DOHH2 (cell line): Measurements from ENCODE around the gene WWP2.

Source experiments
- EZH2phosphoT487 ChIP-seq: fragments of 200-600 bp; sonication (generic); IDR thresholded peaks from 2 replicates; pipeline ENCODE4 v1.6.1; 2017; ENCODE audit warnings: borderline replicate concordance, mild to moderate bottlenecking, antibody characterized with exemption, low read length, moderate library complexity, mixed read lengths
- TF ChIP-seq, protein P1 (sequence below): fragments of 200-600 bp; sonication (generic); IDR thresholded peaks from one replicate; pipeline ENCODE4 v1.5.1; 2014; ENCODE audit warnings: antibody characterized with exemption, mild to moderate bottlenecking, low read depth, low read length; ENCODE audit not compliant: poor library complexity, severe bottlenecking

DNA sequence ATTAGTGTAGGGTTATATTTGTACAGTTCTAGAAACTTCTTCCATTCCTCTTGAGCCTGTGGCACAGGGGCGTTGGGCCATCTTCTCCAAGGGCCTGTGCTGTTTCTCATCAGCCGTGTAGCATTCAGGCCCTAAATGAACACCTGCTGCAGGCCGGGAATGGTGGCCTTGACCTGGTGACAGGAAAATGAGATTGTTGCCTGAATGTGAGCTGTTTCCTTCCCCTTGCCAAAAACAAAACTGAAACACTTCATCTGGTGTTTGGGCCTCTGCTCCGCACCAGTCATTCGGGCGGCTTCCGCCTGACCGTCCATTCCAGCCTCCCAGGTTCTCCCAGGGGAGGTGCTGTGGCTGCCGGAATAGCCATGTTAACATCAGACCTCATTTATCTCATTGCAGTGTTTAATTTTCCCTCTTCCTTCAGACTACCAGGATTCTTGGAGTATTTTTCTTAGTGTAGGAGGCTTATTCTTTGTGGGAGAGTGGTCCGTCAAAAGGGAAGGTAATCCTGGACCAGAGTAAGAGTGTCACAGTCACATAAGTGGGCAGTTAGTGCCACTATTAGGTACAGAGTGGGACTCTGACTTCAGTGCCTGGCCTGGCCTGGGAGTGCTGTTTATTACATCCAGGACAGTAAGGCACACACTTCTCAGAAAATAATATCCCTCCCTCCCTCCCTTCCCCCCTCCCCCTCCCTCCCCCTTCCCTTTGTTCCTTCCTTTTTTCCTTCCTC lies 61.9 kb downstream of the WWP2 start:
- TF ChIP-seq, protein P1, sequence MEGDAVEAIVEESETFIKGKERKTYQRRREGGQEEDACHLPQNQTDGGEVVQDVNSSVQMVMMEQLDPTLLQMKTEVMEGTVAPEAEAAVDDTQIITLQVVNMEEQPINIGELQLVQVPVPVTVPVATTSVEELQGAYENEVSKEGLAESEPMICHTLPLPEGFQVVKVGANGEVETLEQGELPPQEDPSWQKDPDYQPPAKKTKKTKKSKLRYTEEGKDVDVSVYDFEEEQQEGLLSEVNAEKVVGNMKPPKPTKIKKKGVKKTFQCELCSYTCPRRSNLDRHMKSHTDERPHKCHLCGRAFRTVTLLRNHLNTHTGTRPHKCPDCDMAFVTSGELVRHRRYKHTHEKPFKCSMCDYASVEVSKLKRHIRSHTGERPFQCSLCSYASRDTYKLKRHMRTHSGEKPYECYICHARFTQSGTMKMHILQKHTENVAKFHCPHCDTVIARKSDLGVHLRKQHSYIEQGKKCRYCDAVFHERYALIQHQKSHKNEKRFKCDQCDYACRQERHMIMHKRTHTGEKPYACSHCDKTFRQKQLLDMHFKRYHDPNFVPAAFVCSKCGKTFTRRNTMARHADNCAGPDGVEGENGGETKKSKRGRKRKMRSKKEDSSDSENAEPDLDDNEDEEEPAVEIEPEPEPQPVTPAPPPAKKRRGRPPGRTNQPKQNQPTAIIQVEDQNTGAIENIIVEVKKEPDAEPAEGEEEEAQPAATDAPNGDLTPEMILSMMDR, result no peak
- TF ChIP-seq EZH2phosphoT487, result no peak
